HepG2 (cell line): ENCODE results near the gene PIGZ. TPM values are rescaled to one million over a fixed set of nuclear protein-coding genes. Genes with fewer than 3 reads are reported as not detected.

Experiments
- FOXC1 ChIP-seq: sonication (generic); formaldehyde crosslinking; IDR thresholded peaks from 2 replicates; pipeline ENCODE4 v1.8.0; 2022; ENCODE audit warnings: mild to moderate bottlenecking, missing genetic modification reagents, borderline replicate concordance
- GFI1 ChIP-seq: sonication (generic); formaldehyde crosslinking; IDR thresholded peaks from 2 replicates; pipeline ENCODE4 v1.5.0; 2020; ENCODE audit warnings: missing genetic modification reagents, mild to moderate bottlenecking, borderline replicate concordance
- HDAC2 ChIP-seq: sonication (generic); formaldehyde crosslinking; IDR thresholded peaks from 2 replicates; pipeline ENCODE4 v1.4.0; 2020; ENCODE audit warnings: missing genetic modification reagents
- HDAC6 ChIP-seq: fragments of 200-600 bp; sonication (generic); IDR thresholded peaks from 2 replicates; pipeline ENCODE4 v1.7.0; 2017; ENCODE audit warnings: mild to moderate bottlenecking, antibody characterized with exemption, low read length, low read depth
- KDM2A ChIP-seq: sonication (generic); formaldehyde crosslinking; IDR thresholded peaks from 2 replicates; pipeline ENCODE4 v1.4.0; 2020; ENCODE audit warnings: low read depth, missing genetic modification reagents, borderline replicate concordance
- NFRKB ChIP-seq: fragments of 450-650 bp; IDR thresholded peaks from 2 replicates; pipeline ENCODE4 v1.6.1; 2017
- ZNF224 ChIP-seq: sonication (generic); formaldehyde crosslinking; IDR thresholded peaks from 2 replicates; pipeline ENCODE4 v1.5.0; 2020; ENCODE audit warnings: mild to moderate bottlenecking, missing genetic modification reagents
- ZNF263 ChIP-seq: sonication (generic); formaldehyde crosslinking; IDR thresholded peaks from 2 replicates; pipeline ENCODE4 v1.4.0; 2020; ENCODE audit warnings: missing genetic modification reagents
- ZNF543 ChIP-seq: sonication (generic); formaldehyde crosslinking; IDR thresholded peaks from 2 replicates; pipeline ENCODE4 v1.4.0; 2020; ENCODE audit warnings: mild to moderate bottlenecking, missing genetic modification reagents
- ZSCAN20 ChIP-seq: sonication (generic); formaldehyde crosslinking; IDR thresholded peaks from 2 replicates; pipeline ENCODE4 v1.4.0; 2020; ENCODE audit warnings: missing genetic modification reagents, mild to moderate bottlenecking, borderline replicate concordance
- polyA plus RNA-seq, 8 experiments: library from polyadenylated mRNA; depleted of rRNA in 3 of 8; stranded (reverse) in 7 of 8; unstranded in 1 of 8; fragments of >200 nt; fragmentation: Illumina TruSeq in 4 of 8; extraction: Trizol in 4 of 8; gene quantifications; 2 replicates each; pipeline versions ENCODE4 v1.2.1 to v1.2.3, GENCODE V29; 2011 to 2016; ENCODE audit warnings: low read depth in 4 of 8, missing spikeins in 1 of 8, mixed read lengths in 1 of 8; ENCODE audit not compliant: insufficient read depth in 1 of 8
- total RNA-seq, 5 experiments: library from RNA; depleted of rRNA; stranded (reverse); fragments of >200 nt; fragmentation: Illumina TruSeq; extraction: Trizol; gene quantifications; 2 replicates each; pipeline ENCODE4 v1.2.3, GENCODE V29; 2016; ENCODE audit warnings: low read depth in 1 of 5
- TF ChIP-seq, protein P1 (sequence below): sonication (generic); formaldehyde crosslinking; IDR thresholded peaks from 2 replicates; pipeline ENCODE4 v1.5.0; 2020; ENCODE audit warnings: missing genetic modification reagents
- TF ChIP-seq, protein P2 (sequence below): sonication (generic); formaldehyde crosslinking; IDR thresholded peaks from 2 replicates; pipeline ENCODE4 v1.8.0; 2022; ENCODE audit warnings: missing genetic modification reagents, mild to moderate bottlenecking, moderate library complexity, borderline replicate concordance
- TF ChIP-seq, protein P3 (sequence below): sonication (generic); formaldehyde crosslinking; IDR thresholded peaks from 2 replicates; pipeline ENCODE4 v1.5.0; 2020; ENCODE audit warnings: mild to moderate bottlenecking, low read depth, missing genetic modification reagents, borderline replicate concordance
- TF ChIP-seq, protein P4 (sequence below): sonication (generic); formaldehyde crosslinking; IDR thresholded peaks from 2 replicates; pipeline ENCODE4 v1.5.0; 2020; ENCODE audit warnings: mild to moderate bottlenecking, missing genetic modification reagents
- TF ChIP-seq, protein P5 (sequence below): sonication (generic); formaldehyde crosslinking; IDR thresholded peaks from 2 replicates; pipeline ENCODE4 v1.4.0; 2020; ENCODE audit warnings: missing genetic modification reagents, borderline replicate concordance
- TF ChIP-seq, protein P6 (sequence below): sonication (generic); formaldehyde crosslinking; IDR thresholded peaks from 2 replicates; pipeline ENCODE4 v1.8.1; 2023; ENCODE audit warnings: mild to moderate bottlenecking, inconsistent platforms, moderate library complexity, missing genetic modification reagents, borderline replicate concordance
- TF ChIP-seq, protein P7 (sequence below): sonication (generic); formaldehyde crosslinking; IDR thresholded peaks from 2 replicates; pipeline ENCODE4 v1.4.0; 2020; ENCODE audit warnings: mild to moderate bottlenecking, missing genetic modification reagents

The PIGZ gene
- total and polyA plus RNA-seq, 2 of the 13 experiments (the other 11 are each of a cell fraction or from before 2014, with no cell fraction given) = 4.7 to 60.5 TPM

DNA sequence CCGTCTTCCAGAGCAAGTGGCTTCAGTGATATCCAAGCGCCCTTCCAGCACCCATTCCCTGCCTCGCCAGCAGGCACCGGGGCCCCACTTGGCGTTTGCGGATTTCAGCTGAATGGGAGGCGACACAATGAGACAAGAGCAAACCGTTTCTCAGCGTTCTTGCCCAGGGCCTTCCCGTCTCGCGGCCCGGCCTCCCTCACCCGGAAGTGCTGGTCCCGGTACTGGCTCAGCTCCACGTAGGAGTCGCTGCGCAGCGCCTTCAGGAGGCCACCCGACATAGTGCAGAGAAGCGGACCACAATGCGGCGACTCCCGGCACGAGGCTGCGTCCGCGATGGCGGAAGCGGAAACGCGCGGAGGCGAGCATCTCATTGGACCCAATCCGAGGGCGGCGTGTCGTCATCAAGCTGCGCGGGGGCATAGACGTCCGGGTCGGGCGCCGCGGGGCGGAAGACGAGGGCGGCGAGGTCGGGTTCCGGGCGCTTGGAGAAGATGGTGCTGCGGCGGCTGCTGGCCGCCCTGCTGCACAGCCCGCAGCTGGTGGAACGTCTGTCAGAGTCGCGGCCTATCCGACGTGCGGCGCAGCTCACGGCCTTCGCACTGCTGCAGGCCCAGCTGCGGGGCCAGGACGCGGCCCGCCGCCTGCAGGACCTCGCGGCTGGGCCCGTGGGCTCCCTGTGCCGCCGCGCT, 26.3 kb downstream of the PIGZ start, which contains the start of gene NCBP2 (continued):
- TF ChIP-seq, protein P1, sequence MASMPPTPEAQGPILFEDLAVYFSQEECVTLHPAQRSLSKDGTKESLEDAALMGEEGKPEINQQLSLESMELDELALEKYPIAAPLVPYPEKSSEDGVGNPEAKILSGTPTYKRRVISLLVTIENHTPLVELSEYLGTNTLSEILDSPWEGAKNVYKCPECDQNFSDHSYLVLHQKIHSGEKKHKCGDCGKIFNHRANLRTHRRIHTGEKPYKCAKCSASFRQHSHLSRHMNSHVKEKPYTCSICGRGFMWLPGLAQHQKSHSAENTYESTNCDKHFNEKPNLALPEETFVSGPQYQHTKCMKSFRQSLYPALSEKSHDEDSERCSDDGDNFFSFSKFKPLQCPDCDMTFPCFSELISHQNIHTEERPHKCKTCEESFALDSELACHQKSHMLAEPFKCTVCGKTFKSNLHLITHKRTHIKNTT = 0 out of 2 replicates have a peak, but pooled peaks have one; percentile 8
- TF ChIP-seq, protein P2, sequence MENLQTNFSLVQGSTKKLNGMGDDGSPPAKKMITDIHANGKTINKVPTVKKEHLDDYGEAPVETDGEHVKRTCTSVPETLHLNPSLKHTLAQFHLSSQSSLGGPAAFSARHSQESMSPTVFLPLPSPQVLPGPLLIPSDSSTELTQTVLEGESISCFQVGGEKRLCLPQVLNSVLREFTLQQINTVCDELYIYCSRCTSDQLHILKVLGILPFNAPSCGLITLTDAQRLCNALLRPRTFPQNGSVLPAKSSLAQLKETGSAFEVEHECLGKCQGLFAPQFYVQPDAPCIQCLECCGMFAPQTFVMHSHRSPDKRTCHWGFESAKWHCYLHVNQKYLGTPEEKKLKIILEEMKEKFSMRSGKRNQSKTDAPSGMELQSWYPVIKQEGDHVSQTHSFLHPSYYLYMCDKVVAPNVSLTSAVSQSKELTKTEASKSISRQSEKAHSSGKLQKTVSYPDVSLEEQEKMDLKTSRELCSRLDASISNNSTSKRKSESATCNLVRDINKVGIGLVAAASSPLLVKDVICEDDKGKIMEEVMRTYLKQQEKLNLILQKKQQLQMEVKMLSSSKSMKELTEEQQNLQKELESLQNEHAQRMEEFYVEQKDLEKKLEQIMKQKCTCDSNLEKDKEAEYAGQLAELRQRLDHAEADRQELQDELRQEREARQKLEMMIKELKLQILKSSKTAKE (CRISPR knock-in tag) = peak; percentile 70; the same call in 1 of the 2 replicates
- TF ChIP-seq ZNF224 (CRISPR knock-in tag) (peak; percentile 79; the same call in 1 of the 2 replicates), GFI1 (CRISPR knock-in tag) (peak; percentile 62), KDM2A (CRISPR knock-in tag) (peak; percentile 97), NFRKB (no peak), ZSCAN20 (CRISPR knock-in tag) (peak; percentile 37; the same call in 1 of the 2 replicates), HDAC6 (no peak), HDAC2 (peak; percentile 91), FOXC1 (CRISPR knock-in tag) (peak; percentile 97), ZNF543 (CRISPR knock-in tag) (peak; percentile 84), ZNF263 (no peak)
- TF ChIP-seq, protein P3, sequence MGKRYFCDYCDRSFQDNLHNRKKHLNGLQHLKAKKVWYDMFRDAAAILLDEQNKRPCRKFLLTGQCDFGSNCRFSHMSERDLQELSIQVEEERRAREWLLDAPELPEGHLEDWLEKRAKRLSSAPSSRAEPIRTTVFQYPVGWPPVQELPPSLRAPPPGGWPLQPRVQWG (CRISPR knock-in tag) = 0 out of 2 replicates have a peak, but pooled peaks have one; percentile 46
- TF ChIP-seq, protein P4, sequence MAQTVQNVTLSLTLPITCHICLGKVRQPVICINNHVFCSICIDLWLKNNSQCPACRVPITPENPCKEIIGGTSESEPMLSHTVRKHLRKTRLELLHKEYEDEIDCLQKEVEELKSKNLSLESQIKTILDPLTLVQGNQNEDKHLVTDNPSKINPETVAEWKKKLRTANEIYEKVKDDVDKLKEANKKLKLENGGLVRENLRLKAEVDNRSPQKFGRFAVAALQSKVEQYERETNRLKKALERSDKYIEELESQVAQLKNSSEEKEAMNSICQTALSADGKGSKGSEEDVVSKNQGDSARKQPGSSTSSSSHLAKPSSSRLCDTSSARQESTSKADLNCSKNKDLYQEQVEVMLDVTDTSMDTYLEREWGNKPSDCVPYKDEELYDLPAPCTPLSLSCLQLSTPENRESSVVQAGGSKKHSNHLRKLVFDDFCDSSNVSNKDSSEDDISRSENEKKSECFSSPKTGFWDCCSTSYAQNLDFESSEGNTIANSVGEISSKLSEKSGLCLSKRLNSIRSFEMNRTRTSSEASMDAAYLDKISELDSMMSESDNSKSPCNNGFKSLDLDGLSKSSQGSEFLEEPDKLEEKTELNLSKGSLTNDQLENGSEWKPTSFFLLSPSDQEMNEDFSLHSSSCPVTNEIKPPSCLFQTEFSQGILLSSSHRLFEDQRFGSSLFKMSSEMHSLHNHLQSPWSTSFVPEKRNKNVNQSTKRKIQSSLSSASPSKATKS (CRISPR knock-in tag) = no peak
- TF ChIP-seq, protein P5, sequence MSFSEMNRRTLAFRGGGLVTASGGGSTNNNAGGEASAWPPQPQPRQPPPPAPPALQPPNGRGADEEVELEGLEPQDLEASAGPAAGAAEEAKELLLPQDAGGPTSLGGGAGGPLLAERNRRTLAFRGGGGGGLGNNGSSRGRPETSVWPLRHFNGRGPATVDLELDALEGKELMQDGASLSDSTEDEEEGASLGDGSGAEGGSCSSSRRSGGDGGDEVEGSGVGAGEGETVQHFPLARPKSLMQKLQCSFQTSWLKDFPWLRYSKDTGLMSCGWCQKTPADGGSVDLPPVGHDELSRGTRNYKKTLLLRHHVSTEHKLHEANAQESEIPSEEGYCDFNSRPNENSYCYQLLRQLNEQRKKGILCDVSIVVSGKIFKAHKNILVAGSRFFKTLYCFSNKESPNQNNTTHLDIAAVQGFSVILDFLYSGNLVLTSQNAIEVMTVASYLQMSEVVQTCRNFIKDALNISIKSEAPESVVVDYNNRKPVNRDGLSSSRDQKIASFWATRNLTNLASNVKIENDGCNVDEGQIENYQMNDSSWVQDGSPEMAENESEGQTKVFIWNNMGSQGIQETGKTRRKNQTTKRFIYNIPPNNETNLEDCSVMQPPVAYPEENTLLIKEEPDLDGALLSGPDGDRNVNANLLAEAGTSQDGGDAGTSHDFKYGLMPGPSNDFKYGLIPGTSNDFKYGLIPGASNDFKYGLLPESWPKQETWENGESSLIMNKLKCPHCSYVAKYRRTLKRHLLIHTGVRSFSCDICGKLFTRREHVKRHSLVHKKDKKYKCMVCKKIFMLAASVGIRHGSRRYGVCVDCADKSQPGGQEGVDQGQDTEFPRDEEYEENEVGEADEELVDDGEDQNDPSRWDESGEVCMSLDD (CRISPR knock-in tag) = no peak; the same call in 1 of the 2 replicates
- TF ChIP-seq, protein P6, sequence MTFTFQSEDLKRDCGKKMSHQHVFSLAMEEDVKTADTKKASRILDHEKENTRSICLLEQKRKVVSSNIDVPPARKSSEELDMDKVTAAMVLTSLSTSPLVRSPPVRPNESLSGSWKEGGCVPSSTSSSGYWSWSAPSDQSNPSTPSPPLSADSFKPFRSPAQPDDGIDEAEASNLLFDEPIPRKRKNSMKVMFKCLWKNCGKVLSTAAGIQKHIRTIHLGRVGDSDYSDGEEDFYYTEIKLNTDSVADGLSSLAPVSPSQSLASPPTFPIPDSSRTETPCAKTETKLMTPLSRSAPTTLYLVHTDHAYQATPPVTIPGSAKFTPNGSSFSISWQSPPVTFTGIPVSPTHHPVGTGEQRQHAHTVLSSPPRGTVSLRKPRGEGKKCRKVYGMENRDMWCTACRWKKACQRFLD (CRISPR knock-in tag) = peak; percentile 55; the same call in 1 of the 2 replicates
- TF ChIP-seq, protein P7, sequence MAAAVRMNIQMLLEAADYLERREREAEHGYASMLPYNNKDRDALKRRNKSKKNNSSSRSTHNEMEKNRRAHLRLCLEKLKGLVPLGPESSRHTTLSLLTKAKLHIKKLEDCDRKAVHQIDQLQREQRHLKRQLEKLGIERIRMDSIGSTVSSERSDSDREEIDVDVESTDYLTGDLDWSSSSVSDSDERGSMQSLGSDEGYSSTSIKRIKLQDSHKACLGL (CRISPR knock-in tag) = peak; percentile 89
